ENCODE measurements around the gene ZNRF3. TPM values are rescaled to one million over a fixed set of nuclear protein-coding genes. Genes with fewer than 3 reads are reported as not detected.
"Not testable (repeated sequence)": the region's sequence is repeated elsewhere in the genome, so short reads cannot be mapped to it uniquely, and the experiment has no call there.

The ZNRF3 gene
- total RNA-seq, 1 experiment from 2014 or later: 8.1 TPM

GRCh38 chr22:28843633-28844032 lies 39.7 kb upstream of the ZNRF3 start:
- intact Hi-C loops (cut with micrococcal nuclease): no loop called here
- Histone ChIP-seq H3K27ac (ENCODE audit: low read length) (no peak overlapping the region), H3K4me3 (ENCODE audit: low read length) (no peak overlapping the region), H4K20me1 (ENCODE audit: low read length) (no peaks in the 10 kb centered on the region), H3K36me3 (ENCODE audit: low read depth, low read length) (no peaks in the 10 kb centered on the region), H3F3A (ENCODE audit: low read length, unreplicated experiment) (no peaks in the 10 kb centered on the region), H3K9me2 (replicated peaks; ENCODE audit: low read length) (no peaks in the 10 kb centered on the region), H3K4me1 (ENCODE audit: insufficient read depth, low read length) (no peaks in the 10 kb centered on the region), H3K79me2 (ENCODE audit: low read length) (no peaks in the 10 kb centered on the region), H3K4me2 (ENCODE audit: low read length) (no peak overlapping the region), H3K9ac (ENCODE audit: low read length) (no peak overlapping the region), H2AFZ (ENCODE audit: low read length) (no peak overlapping the region), H3K27me3 (ENCODE audit: low read length) (no peaks in the 10 kb centered on the region), H3K9me3 (ENCODE audit: low read length) (0 out of 2 replicates have a peak, but pooled peaks cover 12% of the 10 kb centered on the region)
- DNase-seq (no peak), ATAC-seq (no peak)
- TF ChIP-seq CTCF (conservative IDR thresholded peaks at IDR 0.05; ENCODE audit: low read depth, low read length) (no peak), EZH2phosphoT487 (IDR thresholded peaks at IDR 0.05; ENCODE audit: borderline replicate concordance, low read length) (no peak), EZH2 (IDR thresholded peaks at IDR 0.05; ENCODE audit: low read length, unreplicated experiment) (no peak)
- POLR2A ChIA-PET (ENCODE audit: unreplicated experiment): interaction anchor here (0.7 kb wide), 1 partner anchor 243 kb away, joined by 14 read pairs; no protein-coding TSS in a partner anchor
- no TSS peak for BruUV-seq (replicated peaks)
- CTCF ChIA-PET: no interaction called here

GRCh38 chr22:28844277-28844676 lies 39.1 kb upstream of the ZNRF3 start:
- CTCF ChIA-PET; H3K4me3 ChIP-seq (ENCODE audit: low read length); BruUV-seq (replicated peaks); H3K4me2 ChIP-seq (ENCODE audit: low read length); H3K4me1 ChIP-seq (ENCODE audit: insufficient read depth, low read length); intact Hi-C loops (cut with micrococcal nuclease); H3K9ac ChIP-seq (ENCODE audit: low read length); H3K79me2 ChIP-seq (ENCODE audit: low read length); H3K36me3 ChIP-seq (ENCODE audit: low read depth, low read length); H4K20me1 ChIP-seq (ENCODE audit: low read length); H3K9me2 ChIP-seq (replicated peaks; ENCODE audit: low read length); H3K27me3 ChIP-seq (ENCODE audit: low read length); DNase-seq; H2AFZ ChIP-seq (ENCODE audit: low read length); H3K27ac ChIP-seq (ENCODE audit: low read length); H3F3A ChIP-seq (ENCODE audit: low read length, unreplicated experiment); ATAC-seq: not testable (repeated sequence)
- POLR2A ChIA-PET (ENCODE audit: unreplicated experiment): interaction anchor here (0.6 to 0.7 kb wide), 2 partner anchors 243 to 285 kb away, joined by 3 to 14 read pairs; no protein-coding TSS in a partner anchor
- H3K9me3 ChIP-seq (ENCODE audit: low read length): 0 out of 2 replicates have a peak, but pooled peaks cover 12% of the 10 kb centered on the region

GRCh38 chr22:28846994-28847393 lies 36.4 kb upstream of the ZNRF3 start:
- Histone ChIP-seq H3K4me2 (ENCODE audit: low read length) (no peak overlapping the region), H3K27ac (ENCODE audit: low read length) (no peak overlapping the region), H3K9ac (ENCODE audit: low read length) (no peak overlapping the region), H3K36me3 (ENCODE audit: low read depth, low read length) (no peaks in the 10 kb centered on the region), H3K79me2 (ENCODE audit: low read length) (no peaks in the 10 kb centered on the region), H3K9me3 (ENCODE audit: low read length) (0 out of 2 replicates have a peak, but pooled peaks cover 12% of the 10 kb centered on the region), H2AFZ (ENCODE audit: low read length) (no peak overlapping the region), H3F3A (ENCODE audit: low read length, unreplicated experiment) (no peaks in the 10 kb centered on the region), H3K4me3 (ENCODE audit: low read length) (no peak overlapping the region), H3K27me3 (ENCODE audit: low read length) (no peaks in the 10 kb centered on the region), H4K20me1 (ENCODE audit: low read length) (no peaks in the 10 kb centered on the region), H3K4me1 (ENCODE audit: insufficient read depth, low read length) (no peaks in the 10 kb centered on the region), H3K9me2 (replicated peaks; ENCODE audit: low read length) (no peaks in the 10 kb centered on the region)
- DNase-seq: no peak
- BruUV-seq (replicated peaks): no TSS peak
- TF ChIP-seq EZH2 (IDR thresholded peaks at IDR 0.05; ENCODE audit: low read length, unreplicated experiment) (no peak), EZH2phosphoT487 (IDR thresholded peaks at IDR 0.05; ENCODE audit: borderline replicate concordance, low read length) (no peak), CTCF (conservative IDR thresholded peaks at IDR 0.05; ENCODE audit: low read depth, low read length) (no peak)
- POLR2A ChIA-PET (ENCODE audit: unreplicated experiment): no interaction called here
- ATAC-seq: no peak
- CTCF ChIA-PET: no interaction called here
- intact Hi-C loops (cut with micrococcal nuclease): no loop called here
